SK-N-SH treated with all-trans-retinoic acid at 6 μM for 48 hours (cell line): ENCODE measurements around the gene TRAPPC10.
A peak's percentile ranks its signal among the peaks of the same experiment; 100 is the strongest.

Source experiments
- ATAC-seq: fragments of 200-7000 bp; cut with Tn5 transposase; 3 replicates; pipeline ENCODE4 v1.9.1; 2020; ENCODE audit warnings: mild to moderate bottlenecking, moderate library complexity
- ARNTL ChIP-seq: fragments of 450-650 bp; formaldehyde crosslinking; IDR thresholded peaks from 2 replicates; pipeline ENCODE4 v1.5.0; 2020; ENCODE audit warnings: low read depth, mild to moderate bottlenecking, moderate library complexity, borderline replicate concordance
- BACH2 ChIP-seq: fragments of 250-450 bp; sonication (Bioruptor Pico); IDR thresholded peaks from 2 replicates; pipeline ENCODE4 v1.9.0; 2021; ENCODE audit warnings: mild to moderate bottlenecking, borderline replicate concordance
- CSDC2 ChIP-seq: fragments of 250-450 bp; sonication (Bioruptor Pico); IDR thresholded peaks from 2 replicates; pipeline ENCODE4 v1.5.0; 2020; ENCODE audit warnings: mild to moderate bottlenecking, moderate library complexity
- ESRRG ChIP-seq: fragments of 250-450 bp; sonication (Bioruptor Pico); IDR thresholded peaks from 2 replicates; pipeline ENCODE4 v1.6.1; 2021; ENCODE audit warnings: mild to moderate bottlenecking
- GLIS3 ChIP-seq: fragments of 250-450 bp; sonication (Bioruptor Pico); IDR thresholded peaks from 2 replicates; pipeline ENCODE4 v1.5.0; 2020; ENCODE audit warnings: mild to moderate bottlenecking, moderate library complexity
- ISL1 ChIP-seq: fragments of 250-450 bp; sonication (Bioruptor Pico); IDR thresholded peaks from 2 replicates; pipeline ENCODE4 v2.1.2; 2022; ENCODE audit warnings: mild to moderate bottlenecking, moderate library complexity
- OSR1 ChIP-seq: fragments of 250-450 bp; sonication (Bioruptor Pico); IDR thresholded peaks from 2 replicates; pipeline ENCODE4 v1.8.0; 2022; ENCODE audit warnings: moderate library complexity, mild to moderate bottlenecking, inconsistent platforms
- PPARA ChIP-seq: fragments of 250-450 bp; sonication (Bioruptor Pico); IDR thresholded peaks from 2 replicates; pipeline ENCODE4 v1.5.0; 2020; ENCODE audit warnings: mild to moderate bottlenecking, borderline replicate concordance
- SNAI2 ChIP-seq: fragments of 250-450 bp; sonication (Bioruptor Pico); IDR thresholded peaks from 2 replicates; pipeline ENCODE4 v1.5.0; 2020; ENCODE audit warnings: mild to moderate bottlenecking, moderate library complexity
- TCF4 ChIP-seq: fragments of 250-450 bp; sonication (Bioruptor Pico); IDR thresholded peaks from 2 replicates; pipeline ENCODE4 v1.8.0; 2021; ENCODE audit warnings: mild to moderate bottlenecking, moderate library complexity, borderline replicate concordance
- TOX ChIP-seq: fragments of 250-450 bp; sonication (Bioruptor Pico); IDR thresholded peaks from 2 replicates; pipeline ENCODE4 v1.8.0; 2021; ENCODE audit warnings: mild to moderate bottlenecking, moderate library complexity, borderline replicate concordance
- ZC3H10 ChIP-seq: fragments of 250-450 bp; sonication (Bioruptor Pico); IDR thresholded peaks from 2 replicates; pipeline ENCODE4 v1.5.1; 2021; ENCODE audit warnings: mild to moderate bottlenecking, moderate library complexity
- ZFP3 ChIP-seq: fragments of 250-450 bp; sonication (Bioruptor Pico); IDR thresholded peaks from 2 replicates; pipeline ENCODE4 v1.5.0; 2020; ENCODE audit warnings: mild to moderate bottlenecking, moderate library complexity
- ZFP30 ChIP-seq: fragments of 450-650 bp; formaldehyde crosslinking; IDR thresholded peaks from 2 replicates; pipeline ENCODE4 v1.5.0; 2022; ENCODE audit warnings: mild to moderate bottlenecking, moderate library complexity
- ZNF565 ChIP-seq: fragments of 450-650 bp; formaldehyde crosslinking; conservative IDR thresholded peaks from 2 replicates; pipeline ENCODE4 v1.5.0; 2020; ENCODE audit warnings: low read depth, mild to moderate bottlenecking, moderate library complexity
- ZNF70 ChIP-seq: fragments of 450-650 bp; formaldehyde crosslinking; IDR thresholded peaks from 2 replicates; pipeline ENCODE4 v1.5.0; 2020; ENCODE audit warnings: mild to moderate bottlenecking, moderate library complexity
- ZNF8 ChIP-seq: fragments of 450-650 bp; formaldehyde crosslinking; IDR thresholded peaks from 2 replicates; pipeline ENCODE4 v1.5.0; 2020; ENCODE audit warnings: mild to moderate bottlenecking, moderate library complexity
- TF ChIP-seq, protein P1 (sequence below): fragments of 250-450 bp; sonication (Bioruptor Pico); IDR thresholded peaks from 2 replicates; pipeline ENCODE4 v1.8.0; 2021; ENCODE audit warnings: low read depth, mild to moderate bottlenecking, moderate library complexity, borderline replicate concordance
- TF ChIP-seq, protein P2 (sequence below): fragments of 250-450 bp; sonication (Bioruptor Pico); IDR thresholded peaks from 2 replicates; pipeline ENCODE4 v1.5.1; 2020; ENCODE audit warnings: low read depth, mild to moderate bottlenecking, moderate library complexity
- TF ChIP-seq, protein P3 (sequence below): fragments of 250-450 bp; sonication (Bioruptor Pico); IDR thresholded peaks from 2 replicates; pipeline ENCODE4 v1.5.1; 2021; ENCODE audit warnings: mild to moderate bottlenecking, moderate library complexity
- TF ChIP-seq, protein P4 (sequence below): fragments of 250-450 bp; sonication (Bioruptor Pico); IDR thresholded peaks from 2 replicates; pipeline ENCODE4 v1.8.0; 2020; ENCODE audit warnings: mild to moderate bottlenecking, moderate library complexity, borderline replicate concordance

TRAPPC10 gene

DNA sequence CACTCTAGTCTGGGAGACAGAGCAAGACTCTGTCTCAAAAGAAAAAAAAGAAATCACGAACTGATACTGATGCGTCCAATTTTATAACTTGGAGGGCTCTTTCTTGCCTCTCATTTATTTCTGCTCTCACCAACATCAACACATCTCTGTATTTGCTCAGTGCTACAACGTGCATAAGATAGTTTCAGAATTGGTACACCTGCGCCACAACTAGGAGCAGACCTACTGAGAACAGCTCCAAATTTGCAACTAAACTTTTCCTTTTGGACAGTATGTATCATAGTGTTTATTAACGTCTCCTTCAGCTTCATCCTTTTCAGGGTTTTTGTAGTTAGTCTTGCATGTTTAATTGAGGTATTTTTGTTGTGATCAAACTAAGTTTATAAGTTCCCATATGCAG, 27.7 kb downstream of the TRAPPC10 start:
- ATAC-seq: no peak
- TF ChIP-seq, protein P1, sequence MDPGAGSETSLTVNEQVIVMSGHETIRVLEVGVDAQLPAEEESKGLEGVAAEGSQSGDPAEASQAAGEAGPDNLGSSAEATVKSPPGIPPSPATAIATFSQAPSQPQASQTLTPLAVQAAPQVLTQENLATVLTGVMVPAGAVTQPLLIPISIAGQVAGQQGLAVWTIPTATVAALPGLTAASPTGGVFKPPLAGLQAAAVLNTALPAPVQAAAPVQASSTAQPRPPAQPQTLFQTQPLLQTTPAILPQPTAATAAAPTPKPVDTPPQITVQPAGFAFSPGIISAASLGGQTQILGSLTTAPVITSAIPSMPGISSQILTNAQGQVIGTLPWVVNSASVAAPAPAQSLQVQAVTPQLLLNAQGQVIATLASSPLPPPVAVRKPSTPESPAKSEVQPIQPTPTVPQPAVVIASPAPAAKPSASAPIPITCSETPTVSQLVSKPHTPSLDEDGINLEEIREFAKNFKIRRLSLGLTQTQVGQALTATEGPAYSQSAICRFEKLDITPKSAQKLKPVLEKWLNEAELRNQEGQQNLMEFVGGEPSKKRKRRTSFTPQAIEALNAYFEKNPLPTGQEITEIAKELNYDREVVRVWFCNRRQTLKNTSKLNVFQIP (CRISPR knock-in tag): no peak

DNA sequence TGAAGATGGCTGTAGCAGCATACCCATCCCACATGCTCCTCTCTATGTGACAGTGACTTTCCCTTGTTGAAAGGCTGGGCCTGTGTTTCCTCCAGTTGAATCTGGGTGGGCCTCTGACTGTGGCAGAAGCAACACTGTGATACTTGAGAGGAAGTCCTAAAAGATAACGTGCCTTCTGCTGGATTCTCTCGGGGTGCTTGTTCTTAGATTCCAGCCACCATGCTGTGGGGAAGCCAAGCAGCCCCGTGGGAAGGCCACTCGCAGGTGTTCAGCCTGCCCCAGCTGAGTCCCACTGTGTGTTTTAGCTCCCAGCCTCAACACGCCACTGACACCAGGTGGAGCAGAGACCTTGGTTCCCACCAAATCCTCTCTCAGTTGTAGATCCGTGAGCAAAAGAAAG, 31.5 kb downstream of the TRAPPC10 start:
- no peak for ATAC-seq
- TF ChIP-seq TOX (no peak), CSDC2 (CRISPR knock-in tag) (no peak), ARNTL (no peak), TCF4 (no peak), PPARA (CRISPR knock-in tag) (no peak), ZFP3 (no peak), OSR1 (CRISPR knock-in tag) (no peak)
- TF ChIP-seq, protein P2, sequence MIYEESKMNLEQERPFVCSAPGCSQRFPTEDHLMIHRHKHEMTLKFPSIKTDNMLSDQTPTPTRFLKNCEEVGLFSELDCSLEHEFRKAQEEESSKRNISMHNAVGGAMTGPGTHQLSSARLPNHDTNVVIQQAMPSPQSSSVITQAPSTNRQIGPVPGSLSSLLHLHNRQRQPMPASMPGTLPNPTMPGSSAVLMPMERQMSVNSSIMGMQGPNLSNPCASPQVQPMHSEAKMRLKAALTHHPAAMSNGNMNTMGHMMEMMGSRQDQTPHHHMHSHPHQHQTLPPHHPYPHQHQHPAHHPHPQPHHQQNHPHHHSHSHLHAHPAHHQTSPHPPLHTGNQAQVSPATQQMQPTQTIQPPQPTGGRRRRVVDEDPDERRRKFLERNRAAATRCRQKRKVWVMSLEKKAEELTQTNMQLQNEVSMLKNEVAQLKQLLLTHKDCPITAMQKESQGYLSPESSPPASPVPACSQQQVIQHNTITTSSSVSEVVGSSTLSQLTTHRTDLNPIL: no peak

DNA sequence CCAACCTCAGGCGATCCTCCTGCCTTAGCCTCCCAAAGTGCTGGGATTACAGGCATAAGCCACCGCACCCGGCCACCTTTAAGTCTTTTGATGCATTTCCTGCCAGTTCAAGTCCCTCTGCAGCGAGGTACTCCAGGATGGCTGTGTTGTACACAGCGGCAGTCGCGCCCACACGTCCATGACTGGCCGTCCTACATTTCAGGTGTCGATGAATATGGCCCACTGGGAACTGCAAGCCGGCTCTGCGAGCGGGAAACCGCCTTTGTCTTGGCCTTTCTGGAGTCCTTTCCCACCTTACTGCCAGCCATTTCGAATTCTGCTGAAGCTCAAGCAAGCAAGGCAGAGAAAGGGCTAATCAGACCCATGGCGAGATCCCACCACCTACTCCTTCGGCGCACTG, 34.6 kb downstream of the TRAPPC10 start:
- no peak for TF ChIP-seq CSDC2 (CRISPR knock-in tag)
- TF ChIP-seq, protein P3, sequence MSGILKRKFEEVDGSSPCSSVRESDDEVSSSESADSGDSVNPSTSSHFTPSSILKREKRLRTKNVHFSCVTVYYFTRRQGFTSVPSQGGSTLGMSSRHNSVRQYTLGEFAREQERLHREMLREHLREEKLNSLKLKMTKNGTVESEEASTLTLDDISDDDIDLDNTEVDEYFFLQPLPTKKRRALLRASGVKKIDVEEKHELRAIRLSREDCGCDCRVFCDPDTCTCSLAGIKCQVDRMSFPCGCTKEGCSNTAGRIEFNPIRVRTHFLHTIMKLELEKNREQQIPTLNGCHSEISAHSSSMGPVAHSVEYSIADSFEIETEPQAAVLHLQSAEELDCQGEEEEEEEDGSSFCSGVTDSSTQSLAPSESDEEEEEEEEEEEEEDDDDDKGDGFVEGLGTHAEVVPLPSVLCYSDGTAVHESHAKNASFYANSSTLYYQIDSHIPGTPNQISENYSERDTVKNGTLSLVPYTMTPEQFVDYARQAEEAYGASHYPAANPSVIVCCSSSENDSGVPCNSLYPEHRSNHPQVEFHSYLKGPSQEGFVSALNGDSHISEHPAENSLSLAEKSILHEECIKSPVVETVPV (CRISPR knock-in tag): no peak
- TF ChIP-seq, protein P1 (CRISPR knock-in tag): no peak
- no peak for TF ChIP-seq OSR1 (CRISPR knock-in tag)
- TF ChIP-seq BACH2 (CRISPR knock-in tag): no peak
- TF ChIP-seq ZFP3: no peak
- TF ChIP-seq GLIS3 (CRISPR knock-in tag): no peak
- TF ChIP-seq ZFP30 (CRISPR knock-in tag): no peak
- TF ChIP-seq, all 23 proteins: peak for 0
- ATAC-seq: no peak

DNA sequence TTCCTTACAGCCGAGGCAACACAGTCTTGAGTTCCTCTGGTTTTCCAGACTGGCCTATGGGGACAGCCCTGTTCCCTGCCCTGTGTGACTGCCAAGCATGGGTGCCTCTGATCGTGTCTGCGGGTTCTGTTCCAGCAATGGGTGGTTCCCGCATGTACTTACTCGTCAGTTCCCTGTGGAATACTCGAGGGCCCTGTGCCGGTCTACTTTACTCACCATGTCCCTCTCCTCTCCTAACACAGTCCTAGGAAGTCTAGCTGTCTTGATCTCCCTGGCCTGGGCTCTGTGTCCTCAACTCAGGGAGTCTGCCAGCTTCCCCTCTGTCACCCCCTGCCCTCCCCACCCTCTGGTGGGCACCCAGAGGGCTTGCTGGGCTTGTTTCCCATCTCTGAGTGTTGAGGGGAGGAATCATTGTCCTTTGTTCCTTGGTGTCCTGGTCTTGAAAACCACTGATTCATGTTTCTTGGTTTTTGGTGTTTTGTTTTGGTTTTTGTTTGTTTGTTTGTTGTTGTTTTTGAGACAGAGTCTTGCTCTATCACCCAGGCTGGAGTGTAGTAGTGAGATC, 36.0 kb downstream of the TRAPPC10 start:
- ATAC-seq: no peak
- TF ChIP-seq, protein P4, sequence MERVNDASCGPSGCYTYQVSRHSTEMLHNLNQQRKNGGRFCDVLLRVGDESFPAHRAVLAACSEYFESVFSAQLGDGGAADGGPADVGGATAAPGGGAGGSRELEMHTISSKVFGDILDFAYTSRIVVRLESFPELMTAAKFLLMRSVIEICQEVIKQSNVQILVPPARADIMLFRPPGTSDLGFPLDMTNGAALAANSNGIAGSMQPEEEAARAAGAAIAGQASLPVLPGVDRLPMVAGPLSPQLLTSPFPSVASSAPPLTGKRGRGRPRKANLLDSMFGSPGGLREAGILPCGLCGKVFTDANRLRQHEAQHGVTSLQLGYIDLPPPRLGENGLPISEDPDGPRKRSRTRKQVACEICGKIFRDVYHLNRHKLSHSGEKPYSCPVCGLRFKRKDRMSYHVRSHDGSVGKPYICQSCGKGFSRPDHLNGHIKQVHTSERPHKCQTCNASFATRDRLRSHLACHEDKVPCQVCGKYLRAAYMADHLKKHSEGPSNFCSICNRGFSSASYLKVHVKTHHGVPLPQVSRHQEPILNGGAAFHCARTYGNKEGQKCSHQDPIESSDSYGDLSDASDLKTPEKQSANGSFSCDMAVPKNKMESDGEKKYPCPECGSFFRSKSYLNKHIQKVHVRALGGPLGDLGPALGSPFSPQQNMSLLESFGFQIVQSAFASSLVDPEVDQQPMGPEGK (CRISPR knock-in tag): no peak
- TF ChIP-seq ZC3H10 (CRISPR knock-in tag) (no peak), SNAI2 (CRISPR knock-in tag) (no peak)

DNA sequence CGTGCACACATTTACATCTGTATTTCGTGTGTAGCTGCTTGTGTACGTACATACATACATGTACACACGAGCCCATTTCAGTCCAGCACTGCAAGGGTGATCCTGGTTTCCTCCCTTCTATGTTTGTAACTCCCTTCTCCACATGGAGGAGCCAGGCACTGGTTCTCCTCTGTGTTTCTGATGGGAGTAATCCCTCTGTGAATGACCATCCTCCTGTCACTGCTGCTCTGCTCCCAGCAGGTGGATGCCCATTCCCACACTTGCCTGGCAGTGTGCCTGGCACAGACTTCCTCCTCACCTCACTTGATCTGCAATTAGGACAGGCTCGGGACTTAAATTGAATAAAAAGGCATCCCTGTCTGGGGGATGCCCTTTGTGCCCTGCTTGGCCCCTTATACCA, 37.1 kb downstream of the TRAPPC10 start:
- ATAC-seq: peak; percentile 21; the same call in 2 of the 3 replicates
- no peak for TF ChIP-seq SNAI2 (CRISPR knock-in tag)
- TF ChIP-seq ISL1 (CRISPR knock-in tag): no peak
- TF ChIP-seq, protein P1 (CRISPR knock-in tag): no peak
- TF ChIP-seq, protein P2: no peak
- no peak for TF ChIP-seq TOX
- no peak for TF ChIP-seq CSDC2 (CRISPR knock-in tag)
- no peak for TF ChIP-seq BACH2 (CRISPR knock-in tag)
- TF ChIP-seq, protein P3 (CRISPR knock-in tag): no peak
- no peak for TF ChIP-seq ZFP3
- no peak for TF ChIP-seq PPARA (CRISPR knock-in tag)
- no peak for TF ChIP-seq ESRRG (CRISPR knock-in tag)
- TF ChIP-seq ZNF8 (CRISPR knock-in tag): no peak
- TF ChIP-seq ZNF565: no peak
- TF ChIP-seq OSR1 (CRISPR knock-in tag): no peak
- TF ChIP-seq ZFP30 (CRISPR knock-in tag): no peak
- no peak for TF ChIP-seq ZNF70
- no peak for TF ChIP-seq ARNTL
